Effector CD4-positive, alpha-beta T cell (primary cell): ENCODE data around the gene ITGBL1.

Source experiments
- DNase-seq: peaks from one replicate; pipeline ENCODE4 v3.0.0-alpha.2; 2020

The ITGBL1 gene

GRCh38 chr13:101570410-101570809, 117.9 kb downstream of the ITGBL1 start:
- no peak for DNase-seq

GRCh38 chr13:101572456-101572855, 120.0 kb downstream of the ITGBL1 start:
- no peak for DNase-seq

GRCh38 chr13:101575581-101575980, 123.1 kb downstream of the ITGBL1 start:
- no peak for DNase-seq

- DNase-seq, result no peak
Measured at GRCh38 chr13:101576455-101576854, 124.0 kb downstream of the ITGBL1 start.

DNA sequence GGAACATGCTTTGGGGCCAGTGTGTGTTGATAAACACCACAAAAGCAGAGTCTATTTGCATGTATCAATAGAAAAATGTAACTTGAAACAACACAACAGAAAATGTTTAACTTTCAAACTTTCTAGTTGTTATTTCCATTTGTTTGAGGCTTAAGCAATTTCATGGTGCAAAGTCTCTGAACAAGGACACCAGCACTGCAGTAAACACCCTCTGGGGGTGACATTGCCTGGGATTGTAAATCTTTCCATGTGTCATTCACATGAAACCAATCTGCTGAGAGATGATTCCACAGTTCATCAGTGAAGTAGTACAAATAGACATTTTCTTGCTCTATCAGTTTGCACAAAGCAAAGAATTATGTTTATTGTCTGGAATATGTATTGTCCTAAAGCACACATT, 124.5 kb downstream of the ITGBL1 start:
- DNase-seq, result no peak

DNA sequence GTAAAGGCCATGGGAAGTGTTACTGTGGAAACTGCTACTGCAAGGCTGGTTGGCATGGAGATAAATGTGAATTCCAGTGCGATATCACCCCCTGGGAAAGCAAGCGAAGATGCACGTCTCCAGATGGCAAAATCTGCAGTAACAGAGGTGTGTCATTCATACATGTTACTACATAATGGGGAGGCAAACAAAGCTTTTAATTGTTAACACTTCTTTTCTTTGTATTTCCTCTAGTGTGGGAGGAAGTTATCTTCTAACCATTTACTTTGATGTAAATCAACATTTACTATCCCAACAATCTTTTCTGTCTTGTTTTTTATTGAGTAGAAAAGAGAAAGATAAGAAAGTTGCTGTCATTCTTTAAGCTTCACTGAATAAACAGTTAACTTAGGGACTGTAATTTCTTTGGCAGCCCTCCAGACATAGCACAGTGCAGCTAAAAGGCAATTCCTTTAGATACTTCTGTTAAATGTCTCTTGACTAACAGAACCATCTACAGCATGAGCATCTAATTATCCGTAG, 126.9 kb downstream of the ITGBL1 start:
- no peak for DNase-seq

GRCh38 chr13:101584331-101584730, 131.9 kb downstream of the ITGBL1 start:
- DNase-seq, result no peak

DNA sequence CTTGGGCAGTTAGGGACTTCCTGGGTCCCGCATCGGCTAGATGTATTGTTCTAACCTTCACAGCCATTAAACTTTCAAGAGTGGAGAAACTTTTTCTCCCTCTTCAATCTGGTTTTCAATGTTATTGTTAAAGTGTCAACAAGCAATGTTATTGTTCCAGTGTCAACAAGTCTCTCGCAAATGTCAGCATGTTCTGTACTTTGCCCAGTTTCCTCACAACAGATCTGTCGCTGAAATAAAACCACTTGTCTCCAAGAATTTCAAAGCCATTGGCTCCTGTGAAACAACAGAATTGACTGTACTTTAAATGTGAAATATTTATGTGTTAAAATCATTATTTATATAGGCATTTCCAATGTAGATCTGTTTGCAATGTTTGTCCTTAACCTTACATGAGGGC, 138.0 kb downstream of the ITGBL1 start:
- no peak for DNase-seq

- no peak for DNase-seq
Measured at GRCh38 chr13:101594936-101595335, 142.5 kb downstream of the ITGBL1 start.

GRCh38 chr13:101596803-101597202, 144.3 kb downstream of the ITGBL1 start:
- DNase-seq, result no peak

DNA sequence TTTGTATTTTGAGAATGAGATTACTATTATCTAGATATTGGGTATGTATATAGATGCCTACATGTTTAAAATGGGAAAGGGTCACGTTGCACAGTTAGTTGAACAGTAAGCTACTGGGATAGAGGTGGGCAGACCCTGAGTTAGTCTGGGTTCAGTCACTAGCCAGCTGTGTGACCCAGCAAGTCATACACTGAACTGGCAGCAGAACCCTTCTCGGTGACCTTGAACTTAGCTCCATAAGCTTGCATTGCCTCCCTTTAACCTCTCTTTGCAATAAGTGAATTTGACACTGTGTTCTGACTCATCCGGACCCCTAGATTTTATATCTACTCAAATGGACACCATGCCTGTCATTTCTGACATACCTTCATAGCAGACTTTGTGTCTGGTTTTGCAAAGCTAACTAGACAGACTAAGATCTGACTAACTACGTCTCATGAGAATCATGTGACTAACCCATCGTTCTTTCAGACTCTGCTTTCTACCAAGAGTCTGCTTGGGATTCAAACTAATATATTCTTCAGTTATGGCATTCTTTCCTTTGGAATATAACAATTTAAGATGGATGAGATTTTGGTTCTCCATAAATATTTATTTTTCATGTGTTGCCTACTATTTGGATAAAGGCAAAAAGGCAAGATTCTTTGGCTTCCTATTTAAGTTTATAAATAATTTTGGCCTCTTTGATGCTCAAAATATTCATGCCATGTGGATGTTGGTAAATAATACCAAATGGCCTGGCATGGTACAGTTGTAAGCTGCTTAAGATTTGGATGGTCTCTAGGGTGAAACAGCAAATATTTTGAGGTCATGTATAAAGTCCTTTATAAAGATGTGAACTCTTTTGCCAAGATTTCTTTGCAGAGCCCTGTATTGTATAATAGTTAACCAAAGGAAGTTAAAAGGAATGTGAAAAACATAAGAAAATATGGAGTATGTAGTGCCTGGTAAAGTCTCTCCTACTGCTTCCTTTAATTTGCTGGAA, 159.3 kb downstream of the ITGBL1 start:
- no peak for DNase-seq

DNA sequence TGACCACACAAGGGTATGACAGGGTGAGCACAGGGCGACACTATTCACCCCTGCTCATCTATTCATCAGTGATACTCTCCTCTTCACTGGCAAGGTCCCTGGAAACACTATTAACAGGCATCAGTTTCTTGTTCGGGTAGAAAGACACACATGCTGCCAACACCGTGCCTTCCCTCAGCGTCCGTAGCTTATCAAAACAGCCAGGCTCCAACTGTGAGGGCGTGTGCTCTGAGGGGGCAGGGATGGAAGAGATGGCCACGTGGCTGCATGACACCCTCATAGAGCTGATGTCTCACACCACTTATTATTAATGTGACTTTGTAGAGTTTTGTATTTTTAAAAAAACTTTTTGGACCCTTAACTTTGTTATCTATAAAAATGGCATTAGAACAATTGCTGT, 160.3 kb downstream of the ITGBL1 start:
- DNase-seq, result no peak

DNA sequence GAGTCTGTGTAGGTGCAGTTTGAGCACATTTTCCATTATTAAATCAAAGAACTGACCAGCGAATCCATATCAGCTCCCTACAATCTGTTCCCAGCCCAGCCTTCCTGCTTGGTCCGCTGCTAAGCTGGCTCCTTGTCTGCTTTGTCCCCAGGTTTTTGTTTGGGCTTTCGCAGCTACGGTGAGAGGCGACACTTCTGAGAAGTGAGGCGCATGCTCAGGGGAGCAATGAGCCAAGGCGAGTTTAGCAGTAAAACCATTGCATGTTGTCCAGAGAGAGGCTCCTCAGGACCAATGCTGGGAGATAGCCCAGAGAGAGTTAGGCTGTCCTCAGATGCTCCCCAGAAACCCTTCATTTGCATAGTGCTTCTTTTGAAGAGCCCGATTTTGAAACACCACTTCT, 162.0 kb downstream of the ITGBL1 start:
- DNase-seq, result no peak

GRCh38 chr13:101618440-101619187, 166.1 kb downstream of the ITGBL1 start:
- no peak for DNase-seq

DNA sequence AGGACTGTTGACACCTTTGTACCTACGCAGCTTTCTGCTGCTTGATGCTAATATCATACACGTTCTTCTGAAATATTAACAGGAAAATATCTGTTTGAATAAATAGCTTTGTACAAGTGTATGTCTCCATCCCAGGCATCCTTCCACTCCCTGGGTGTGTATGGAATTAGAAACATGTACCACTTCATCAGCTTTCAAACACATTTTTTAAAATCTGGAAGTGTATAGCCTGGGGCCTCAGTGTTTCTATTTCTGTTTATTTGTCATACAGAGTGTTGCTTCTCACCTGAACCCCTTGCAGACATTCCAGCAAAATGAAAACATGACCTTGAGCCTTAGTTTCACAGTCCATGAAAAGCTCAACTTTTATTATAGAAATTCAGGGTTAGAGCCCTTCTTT, 168.6 kb downstream of the ITGBL1 start:
- no peak for DNase-seq

GRCh38 chr13:101623470-101624209, 171.2 kb downstream of the ITGBL1 start:
- DNase-seq, result no peak

DNA sequence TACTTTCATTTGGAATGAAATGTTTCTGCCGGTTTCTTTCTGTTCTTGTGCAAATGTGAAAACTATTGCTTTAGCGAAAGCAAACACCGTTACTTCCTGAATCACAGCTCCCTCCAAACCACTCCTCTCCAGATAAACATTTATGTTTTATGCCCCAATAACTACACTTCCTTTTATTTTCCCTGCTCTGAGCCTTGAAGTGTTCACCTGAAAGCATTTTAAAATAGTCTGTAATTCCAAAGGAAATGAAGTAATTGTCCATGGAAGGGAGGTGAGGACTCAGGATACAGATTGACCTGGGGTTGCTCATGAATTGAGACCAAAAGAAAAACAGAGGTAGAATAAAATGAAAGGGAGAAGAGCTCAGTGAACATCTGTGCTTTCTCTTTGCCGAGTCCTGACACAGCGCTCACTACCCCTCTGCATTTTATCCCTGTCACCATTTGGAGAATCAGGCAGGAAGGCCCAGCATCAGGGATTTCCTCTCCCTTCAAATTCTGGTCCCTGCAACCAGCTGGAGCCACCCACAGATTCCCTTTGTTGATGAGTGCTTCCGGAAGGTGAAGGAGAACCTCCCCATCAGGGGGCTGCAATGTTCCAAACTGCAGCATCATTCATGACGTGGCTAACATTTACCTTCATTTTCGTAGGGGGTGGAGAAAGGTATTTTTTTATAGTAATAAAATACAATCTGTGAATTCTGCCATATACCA, 171.9 kb downstream of the ITGBL1 start:
- DNase-seq, result no peak

DNA sequence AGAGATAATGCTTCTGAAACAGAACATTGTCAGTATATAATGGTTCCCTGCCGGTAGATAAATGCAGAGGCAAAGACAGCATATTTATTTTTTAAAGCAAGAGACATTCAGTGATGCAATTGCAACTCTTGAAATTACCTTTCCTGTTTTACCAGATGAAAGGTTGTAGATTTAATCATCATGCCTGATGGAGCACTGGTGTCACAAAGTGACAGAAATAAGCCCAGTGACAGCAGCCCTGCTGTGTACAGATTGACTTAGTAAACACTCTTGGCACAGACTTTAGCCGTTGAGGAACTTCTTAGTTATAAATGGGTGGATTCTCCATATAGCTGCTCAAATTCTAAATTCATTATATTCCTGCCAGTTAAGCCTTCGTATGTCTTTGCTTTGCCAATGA, 172.5 kb downstream of the ITGBL1 start:
- no peak for DNase-seq

DNA sequence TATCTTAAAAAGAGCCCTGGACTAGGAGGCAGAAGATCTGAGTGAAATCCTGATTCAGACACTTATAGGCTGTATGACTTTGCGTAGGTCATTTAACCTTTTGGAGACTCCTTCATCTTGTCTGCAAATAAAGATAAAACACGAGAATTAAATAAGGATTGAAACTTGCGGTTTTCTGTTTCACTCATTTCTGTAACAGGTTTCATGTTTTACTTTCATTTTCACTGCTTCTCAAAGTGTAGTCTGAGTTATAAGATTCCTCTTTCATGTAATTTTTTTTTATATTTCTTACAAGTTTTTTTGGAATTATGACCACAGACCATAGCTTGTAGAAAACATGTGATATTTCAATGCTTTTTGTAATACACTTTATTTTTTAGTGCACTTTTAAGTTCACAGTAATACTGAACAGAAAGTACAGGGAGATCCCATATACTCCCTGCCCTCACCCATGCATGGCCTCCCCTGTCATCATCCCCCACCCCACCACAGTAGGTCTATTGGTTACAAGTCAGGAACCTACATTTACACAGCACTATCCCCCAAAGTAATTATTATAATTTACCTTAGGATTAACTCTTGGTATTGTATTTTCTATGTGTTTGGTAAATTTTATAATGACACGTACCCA, 174.6 kb downstream of the ITGBL1 start:
- DNase-seq, result no peak

GRCh38 chr13:101627556-101627943, 175.1 kb downstream of the ITGBL1 start:
- DNase-seq, result no peak

- DNase-seq, result no peak
Measured at GRCh38 chr13:101628900-101629299, 176.4 kb downstream of the ITGBL1 start.

GRCh38 chr13:101631395-101631794, 178.9 kb downstream of the ITGBL1 start:
- DNase-seq, result no peak
